GM21576 (cell line): ENCODE data around the gene ZNF423.

ENCODE experiments used
- ATAC-seq: cut with Tn5 transposase; IDR thresholded peaks from one replicate; pipeline ENCODE4 v1.9.1; 2021; ENCODE audit warnings: mild to moderate bottlenecking, moderate library complexity; ENCODE audit not compliant: unreplicated experiment

Gene ZNF423

GRCh38 chr16:49592546-49593423, 263.1 kb downstream of the ZNF423 start:
- ATAC-seq = peak; percentile 58

DNA sequence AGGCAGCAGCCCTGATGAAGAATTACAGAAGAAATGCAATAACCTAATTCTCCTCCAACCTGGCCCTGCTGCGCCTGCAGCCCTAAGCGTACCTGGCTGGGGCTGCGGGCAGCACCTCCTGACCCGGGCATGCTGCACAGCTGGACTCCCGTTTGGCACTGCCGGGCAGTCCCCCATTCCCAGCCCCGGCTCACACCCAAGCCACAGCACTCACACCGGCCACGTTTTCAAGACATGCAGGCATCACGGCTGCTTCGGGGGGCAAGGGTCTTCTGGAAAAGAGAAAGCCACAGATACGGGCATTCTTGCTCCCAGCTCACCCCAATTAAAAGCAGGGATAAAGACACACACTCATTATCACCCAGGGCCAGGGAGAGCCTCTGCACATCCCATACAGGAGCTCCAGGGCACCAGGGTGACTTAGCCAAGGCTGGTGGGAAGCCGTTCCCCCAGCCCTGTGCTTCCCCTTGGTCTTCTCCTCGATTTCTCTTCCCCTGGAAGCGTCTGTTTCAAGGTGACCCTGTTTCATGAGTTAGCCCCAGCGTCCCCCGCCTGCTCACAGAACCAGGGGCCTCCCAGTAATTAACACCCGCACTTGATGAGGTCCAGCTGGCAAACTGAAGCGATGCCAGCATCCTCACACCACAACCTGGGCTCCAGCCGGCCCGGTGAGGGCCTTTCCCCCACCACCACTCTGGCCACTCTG, 265.6 kb downstream of the ZNF423 start:
- no peak for ATAC-seq

DNA sequence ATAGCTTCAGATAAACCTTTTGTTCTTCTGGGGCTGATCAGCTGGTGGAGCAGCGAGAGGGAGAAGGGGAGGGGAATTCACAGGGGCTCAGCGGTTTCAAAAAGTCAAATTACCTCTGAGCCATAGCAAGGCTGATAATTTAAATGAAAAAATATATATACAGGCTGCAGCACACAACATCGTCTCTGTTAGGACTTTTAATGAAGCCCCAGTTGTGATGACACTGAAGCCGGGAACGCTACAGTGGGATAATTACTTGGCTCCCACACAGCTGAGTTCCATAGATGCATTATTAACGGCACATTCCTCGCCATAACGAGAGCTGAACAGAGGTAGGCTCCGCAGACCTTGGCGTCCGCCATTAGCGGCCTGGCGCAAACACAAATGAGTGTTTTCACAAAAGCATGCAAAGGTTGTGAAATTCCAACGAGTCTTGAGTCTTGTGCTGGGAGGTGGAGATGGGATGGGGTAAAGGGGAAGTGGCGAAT, 266.3 kb downstream of the ZNF423 start:
- no peak for ATAC-seq

DNA sequence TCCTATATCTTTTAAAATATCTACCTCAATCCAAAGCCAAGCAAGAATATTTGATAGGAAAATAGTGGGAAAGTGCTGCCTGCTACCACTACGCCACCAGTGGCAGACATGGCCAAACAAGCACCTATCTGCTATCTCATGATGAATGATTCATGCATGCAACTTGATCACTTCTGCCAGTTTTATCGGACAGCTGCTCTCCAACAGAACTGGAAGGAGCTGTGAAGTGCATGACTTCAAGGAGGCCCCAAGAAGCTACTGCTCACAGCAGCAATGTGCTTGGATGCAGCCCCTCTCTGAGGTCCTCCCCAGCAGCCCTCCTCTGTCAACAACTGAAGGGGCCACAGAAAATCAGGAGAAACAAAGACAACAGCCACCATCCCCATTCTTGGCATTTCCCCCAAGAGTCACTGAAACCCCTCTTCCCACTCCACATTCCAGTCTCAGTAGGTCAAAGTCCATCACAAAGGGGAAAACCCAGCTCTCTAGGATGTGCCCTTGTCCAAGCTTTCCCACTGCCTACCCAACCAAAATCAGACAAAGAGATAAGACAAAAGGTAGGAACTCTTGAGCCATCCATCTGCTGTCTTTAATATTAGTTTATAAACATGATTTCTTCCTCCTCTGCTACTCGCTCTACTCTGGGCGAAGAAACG, 267.1 kb downstream of the ZNF423 start:
- no peak for ATAC-seq

DNA sequence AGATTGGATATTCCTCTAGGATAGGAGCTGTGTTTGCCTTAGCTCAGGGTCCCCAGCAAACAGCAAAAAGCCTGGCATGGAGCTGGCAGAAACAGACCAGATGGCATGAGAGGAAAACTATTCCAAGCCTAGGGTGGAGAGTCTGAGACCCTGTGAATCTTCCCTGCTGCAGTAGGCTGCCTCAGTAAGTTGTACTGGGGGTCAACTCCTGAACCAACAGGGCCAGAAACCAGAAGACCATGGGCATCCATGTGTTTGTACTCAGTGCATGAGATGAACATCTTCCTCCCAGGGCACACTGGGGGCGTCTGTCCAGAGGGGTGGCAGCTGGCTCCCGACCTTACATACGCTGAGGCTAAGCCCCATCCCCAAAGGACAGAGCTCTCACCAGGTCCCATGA, 267.9 kb downstream of the ZNF423 start:
- no peak for ATAC-seq

DNA sequence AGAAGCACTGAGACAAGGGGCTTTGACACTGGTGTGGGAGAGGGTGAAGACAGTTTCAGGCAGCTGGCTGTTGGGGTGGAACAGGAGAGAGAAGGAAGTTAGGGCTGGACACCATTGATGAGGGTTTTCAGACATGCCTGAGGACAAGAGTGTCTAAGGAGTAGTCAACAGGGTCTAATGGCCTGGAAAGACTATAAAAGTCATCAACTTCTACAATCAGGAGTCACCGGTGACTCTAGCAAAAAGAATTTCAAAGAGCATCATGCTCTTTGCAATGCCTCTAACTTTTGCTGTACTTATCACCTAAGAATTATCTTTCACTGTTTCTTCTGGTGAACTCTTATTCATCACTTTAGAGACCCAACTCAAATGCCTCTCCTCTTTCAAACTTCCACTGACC, 268.4 kb downstream of the ZNF423 start:
- ATAC-seq = no peak

- no peak for ATAC-seq
Observed at GRCh38 chr16:49586466-49587450, 269.2 kb downstream of the ZNF423 start.

GRCh38 chr16:49585143-49585832, 270.6 kb downstream of the ZNF423 start:
- no peak for ATAC-seq

- no peak for ATAC-seq
Observed at GRCh38 chr16:49583911-49584310, 272.0 kb downstream of the ZNF423 start.

DNA sequence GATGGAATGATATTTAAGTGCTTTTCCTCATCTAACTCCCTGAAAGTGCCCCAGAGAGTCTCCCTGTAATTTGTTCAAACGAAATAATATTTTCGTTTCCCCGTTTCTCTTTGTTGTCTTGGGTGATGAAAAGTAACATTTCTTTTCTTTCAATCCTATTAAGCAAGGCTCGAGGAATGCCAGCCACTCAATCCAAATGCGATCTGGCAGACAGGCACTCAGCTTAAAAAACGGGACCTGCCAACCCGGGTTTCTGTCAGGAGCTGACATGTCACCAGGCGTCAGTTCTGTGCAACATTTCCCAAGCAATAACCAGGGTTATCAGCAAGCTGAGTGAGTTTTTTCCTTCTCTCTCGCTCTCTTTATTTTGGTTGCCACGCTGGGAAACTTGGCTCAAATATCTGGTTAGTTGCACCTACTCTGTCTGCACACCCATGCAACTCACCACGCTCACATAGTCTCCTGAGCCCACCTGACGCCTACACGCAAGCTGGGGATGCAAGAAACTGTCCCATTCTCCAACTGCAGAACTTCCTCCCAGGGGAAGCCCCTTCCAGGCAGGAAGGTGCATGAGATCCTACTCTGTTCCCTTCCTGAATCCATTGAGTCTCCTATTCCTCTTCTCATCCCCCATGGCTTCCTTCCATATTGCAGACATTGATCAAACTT, 274.1 kb downstream of the ZNF423 start:
- ATAC-seq = no peak

GRCh38 chr16:49580751-49581303, 275.1 kb downstream of the ZNF423 start:
- no peak for ATAC-seq

DNA sequence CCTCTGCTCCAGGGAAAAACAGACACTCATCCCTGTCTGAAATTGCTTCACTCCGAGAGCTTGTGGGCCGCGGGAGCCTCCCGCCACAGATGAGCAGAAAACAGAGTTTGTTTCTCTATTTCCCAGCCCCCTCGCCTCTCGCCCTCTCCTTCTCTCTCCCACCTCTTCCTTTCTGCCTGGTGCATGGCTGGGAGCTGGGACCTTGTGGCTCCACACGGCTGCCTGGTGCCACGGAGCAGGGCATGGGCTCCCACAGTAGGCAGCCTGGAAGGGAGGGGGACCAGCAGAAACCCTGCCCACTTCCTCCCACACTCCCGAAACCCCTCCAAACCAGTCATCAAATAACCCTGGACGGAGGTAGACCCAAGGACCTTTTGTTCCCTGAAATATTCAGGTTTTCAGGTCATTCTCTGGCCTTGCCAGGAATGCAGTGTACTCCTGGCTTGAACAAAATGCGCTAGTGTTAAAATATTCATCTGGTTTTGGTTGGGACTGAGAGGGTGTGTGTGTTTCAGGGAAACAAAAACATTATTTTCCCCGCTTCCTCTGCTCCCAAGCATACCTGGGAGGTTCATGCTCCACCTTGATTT, 277.4 kb downstream of the ZNF423 start:
- no peak for ATAC-seq

DNA sequence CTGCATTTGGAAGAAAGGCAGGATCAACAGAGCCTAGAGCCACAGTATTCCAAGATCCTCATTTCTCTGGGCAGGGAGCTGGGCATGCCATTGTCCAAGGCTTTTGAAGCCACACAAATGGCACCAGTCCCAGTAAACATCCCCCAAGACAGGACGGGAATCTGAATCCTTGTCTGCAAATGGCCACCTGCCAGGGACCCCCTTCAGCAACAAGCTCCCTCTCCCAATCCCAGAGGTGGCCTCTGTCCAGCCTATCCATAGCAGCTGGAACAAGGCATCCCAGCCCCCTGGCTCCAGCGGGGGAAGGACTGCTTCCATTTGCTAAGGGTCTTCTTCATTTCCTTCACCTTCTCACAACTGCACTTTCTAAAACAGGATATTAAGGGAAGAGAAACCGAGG, 277.9 kb downstream of the ZNF423 start:
- ATAC-seq = no peak

DNA sequence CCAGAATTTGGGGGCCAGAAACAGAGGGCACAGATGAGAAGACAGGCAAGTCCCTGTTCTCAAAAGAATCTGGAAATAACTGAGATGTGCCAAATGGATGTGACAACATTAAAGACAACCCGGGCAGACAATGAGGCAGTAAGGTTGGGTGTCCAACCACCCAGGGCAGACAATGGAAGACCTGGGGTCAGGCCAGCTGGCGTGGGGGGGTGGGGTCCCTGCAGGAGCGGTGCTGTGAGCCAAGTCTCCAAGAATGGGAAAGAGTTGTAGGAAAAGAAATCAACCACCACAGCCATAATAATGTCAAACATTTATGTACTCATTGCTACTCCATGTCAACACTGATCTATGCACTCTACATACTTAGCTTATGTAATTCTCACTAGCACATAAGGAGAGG, 279.0 kb downstream of the ZNF423 start:
- no peak for ATAC-seq

DNA sequence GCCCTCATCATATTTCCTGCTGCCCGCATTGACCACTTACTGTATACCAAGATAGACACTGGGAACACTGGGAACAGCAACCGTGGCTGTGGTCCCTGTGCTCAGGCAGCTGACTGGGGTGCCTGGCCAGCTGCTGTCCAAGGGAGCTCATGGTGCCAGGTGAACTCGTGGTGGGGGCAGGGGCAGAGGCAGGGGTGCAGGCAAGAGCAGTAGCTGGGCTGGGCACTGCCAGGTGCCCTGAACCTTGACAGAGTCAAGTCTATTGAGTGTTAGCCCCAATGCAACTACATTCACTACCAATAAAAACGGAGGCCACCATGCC, 279.8 kb downstream of the ZNF423 start:
- ATAC-seq = no peak

- peak; percentile 98 for ATAC-seq
Observed at GRCh38 chr16:49575346-49576172, 280.4 kb downstream of the ZNF423 start.

DNA sequence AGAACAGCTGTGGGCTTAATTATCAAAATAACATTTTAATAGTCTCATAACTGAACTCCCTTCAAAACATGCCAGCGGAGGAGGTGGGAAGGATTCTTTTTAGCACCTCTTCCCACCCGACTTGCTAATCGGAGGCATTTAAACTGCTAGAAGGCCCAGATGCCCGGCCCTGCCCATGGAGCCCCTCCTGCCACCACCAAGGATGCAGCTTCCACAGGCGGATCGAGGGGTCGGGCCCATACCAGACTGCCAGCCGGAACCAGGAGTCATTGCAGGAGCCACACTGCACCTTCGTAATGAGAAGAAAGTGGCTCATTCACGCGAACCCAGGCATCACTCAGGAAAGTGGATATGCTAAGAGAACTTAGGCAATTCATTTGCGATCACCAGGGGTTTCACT, 281.1 kb downstream of the ZNF423 start:
- ATAC-seq = no peak

GRCh38 chr16:49567950-49568349, 288.0 kb downstream of the ZNF423 start:
- no peak for ATAC-seq
